Ishikawa (cell line): Measurements from ENCODE around the gene DPH6.

ENCODE experiments used
- CEBPB ChIP-seq: IDR thresholded peaks from 2 replicates; pipeline ENCODE4 v1.6.1; 2012
- CREB1 ChIP-seq: IDR thresholded peaks from 2 replicates; pipeline ENCODE4 v1.6.1; 2012; ENCODE audit warnings: low read depth
- EGR1 ChIP-seq: IDR thresholded peaks from 2 replicates; pipeline ENCODE4 v1.6.1; 2012
- EP300 ChIP-seq: IDR thresholded peaks from 2 replicates; pipeline ENCODE4 v1.6.1; 2012; ENCODE audit warnings: borderline replicate concordance
- FOXM1 ChIP-seq: IDR thresholded peaks from 2 replicates; pipeline ENCODE4 v1.6.1; 2012; ENCODE audit warnings: low read depth, borderline replicate concordance
- MAX ChIP-seq: IDR thresholded peaks from 2 replicates; pipeline ENCODE4 v1.6.1; 2012
- NFIC ChIP-seq: IDR thresholded peaks from 2 replicates; pipeline ENCODE4 v1.6.1; 2012
- RAD21 ChIP-seq: IDR thresholded peaks from 2 replicates; pipeline ENCODE4 v1.6.1; 2012; ENCODE audit warnings: low read depth
- REST ChIP-seq: IDR thresholded peaks from 2 replicates; pipeline ENCODE4 v1.6.1; 2012; ENCODE audit warnings: low read depth, mild to moderate bottlenecking
- TAF1 ChIP-seq: IDR thresholded peaks from 2 replicates; pipeline ENCODE4 v1.6.1; 2012; ENCODE audit warnings: low read depth, mild to moderate bottlenecking
- TCF12 ChIP-seq: IDR thresholded peaks from 2 replicates; pipeline ENCODE4 v1.6.1; 2012; ENCODE audit warnings: low read depth
- TEAD4 ChIP-seq: IDR thresholded peaks from 2 replicates; pipeline ENCODE4 v1.6.1; 2012
- USF1 ChIP-seq: IDR thresholded peaks from 2 replicates; pipeline ENCODE4 v1.6.1; 2012
- YY1 ChIP-seq: IDR thresholded peaks from 2 replicates; pipeline ENCODE4 v1.6.1; 2012; ENCODE audit warnings: low read depth
- ZBTB7A ChIP-seq: IDR thresholded peaks from 2 replicates; pipeline ENCODE4 v1.6.1; 2012; ENCODE audit warnings: low read depth

DPH6 gene

GRCh38 chr15:35374661-35375060, 171.3 kb downstream of the DPH6 start:
- no peak for TF ChIP-seq MAX
- TF ChIP-seq CEBPB: no peak
- no peak for TF ChIP-seq TAF1
- no peak for TF ChIP-seq USF1
- TF ChIP-seq YY1: no peak
- no peak for TF ChIP-seq RAD21
- no peak for TF ChIP-seq EP300
- no peak for TF ChIP-seq NFIC
- no peak for TF ChIP-seq EGR1
- TF ChIP-seq TEAD4: no peak
- no peak for TF ChIP-seq CREB1
- TF ChIP-seq ZBTB7A: no peak
- no peak for TF ChIP-seq FOXM1

- TF ChIP-seq TAF1 (no peak), USF1 (no peak)
Measured at GRCh38 chr15:35362195-35362829, 183.7 kb downstream of the DPH6 start.

- TF ChIP-seq TCF12: no peak
- no peak for TF ChIP-seq NFIC
- no peak for TF ChIP-seq REST
- no peak for TF ChIP-seq ZBTB7A
- no peak for TF ChIP-seq TAF1
- no peak for TF ChIP-seq USF1
- TF ChIP-seq EP300: no peak
- no peak for TF ChIP-seq MAX
- TF ChIP-seq CREB1: no peak
- TF ChIP-seq TEAD4: no peak
Measured at GRCh38 chr15:35358824-35359223, 187.1 kb downstream of the DPH6 start.

- TF ChIP-seq REST (no peak), EGR1 (no peak), NFIC (no peak), ZBTB7A (no peak), TAF1 (no peak), TEAD4 (no peak), CREB1 (no peak), MAX (no peak), CEBPB (no peak), TCF12 (no peak), RAD21 (no peak), EP300 (no peak), YY1 (no peak), USF1 (no peak), FOXM1 (no peak)
Measured at GRCh38 chr15:35351059-35351458, 194.9 kb downstream of the DPH6 start.

- TF ChIP-seq RAD21: no peak
- TF ChIP-seq CEBPB: no peak
- no peak for TF ChIP-seq NFIC
- no peak for TF ChIP-seq EP300
- TF ChIP-seq TEAD4: no peak
- TF ChIP-seq ZBTB7A: no peak
- no peak for TF ChIP-seq REST
- no peak for TF ChIP-seq TAF1
- no peak for TF ChIP-seq CREB1
- TF ChIP-seq EGR1: no peak
- no peak for TF ChIP-seq USF1
- no peak for TF ChIP-seq TCF12
- TF ChIP-seq MAX: no peak
- TF ChIP-seq YY1: no peak
- TF ChIP-seq FOXM1: no peak
Measured at GRCh38 chr15:35349916-35350315, 196.0 kb downstream of the DPH6 start.
